GM12801 (cell line): ENCODE data around the gene MRPL10.

Source experiments
- CTCF ChIP-seq: IDR thresholded peaks from one replicate; pipeline ENCODE4 v1.5.1; 2011; ENCODE audit warnings: control low read depth; ENCODE audit not compliant: insufficient read length; ENCODE audit errors: extremely low read depth

Gene MRPL10

GRCh38 chr17:47820033-47820789, 11.1 kb downstream of the MRPL10 start:
- TF ChIP-seq CTCF: no peak

- TF ChIP-seq CTCF: no peak
Measured at GRCh38 chr17:47819475-47819874, 11.9 kb downstream of the MRPL10 start.

GRCh38 chr17:47818002-47818695, 13.2 kb downstream of the MRPL10 start:
- TF ChIP-seq CTCF: no peak

- no peak for TF ChIP-seq CTCF
Measured at GRCh38 chr17:47816947-47817346, 14.4 kb downstream of the MRPL10 start.

GRCh38 chr17:47816111-47816735, 15.1 kb downstream of the MRPL10 start:
- TF ChIP-seq CTCF: no peak

- no peak for TF ChIP-seq CTCF
Measured at GRCh38 chr17:47815106-47815918, 16.0 kb downstream of the MRPL10 start.
